Measurements from ENCODE around the gene STARD13. TPM values are rescaled to one million over a fixed set of nuclear protein-coding genes. Genes with fewer than 3 reads are reported as not detected.

STARD13 gene
- total RNA-seq, 1 experiment from 2014 or later = 2.1 TPM

- no peak for TF ChIP-seq CTCF (conservative IDR thresholded peaks at IDR 0.05)
- Histone ChIP-seq H4K5ac (ENCODE audit: insufficient read length, low read depth, low read length) (no peak overlapping the region), H3K27me3 (ENCODE audit: insufficient read depth, low read length) (no peaks in the 10 kb centered on the region), H2BK12ac (ENCODE audit: insufficient read length, low read depth, low read length) (no peak overlapping the region), H3K27ac (ENCODE audit: insufficient read length, low read depth, low read length) (no peak overlapping the region), H3K4ac (ENCODE audit: low read depth, low read length) (no peak overlapping the region), H2AFZ (ENCODE audit: low read length) (no peak overlapping the region), H2BK5ac (ENCODE audit: insufficient read length, low read length) (no peak overlapping the region), H3K79me2 (ENCODE audit: insufficient read depth, low read length) (no peaks in the 10 kb centered on the region), H2BK120ac (ENCODE audit: low read depth, low read length, poor library complexity, severe bottlenecking) (no peak overlapping the region), H4K91ac (ENCODE audit: insufficient read length, low read depth, low read length) (no peak overlapping the region), H4K20me1 (ENCODE audit: control insufficient read depth, insufficient read depth, insufficient read length) (peaks cover 2% of the 10 kb centered on the region), H2BK15ac (ENCODE audit: low read depth, low read length) (no peak overlapping the region), H3K18ac (ENCODE audit: insufficient read length, low read depth, low read length) (no peak overlapping the region), H3K56ac (ENCODE audit: insufficient read length, low read depth, low read length) (no peak overlapping the region), H2BK20ac (ENCODE audit: low read depth, low read length, poor library complexity, severe bottlenecking) (no peak overlapping the region), H3K4me2 (ENCODE audit: insufficient read depth, insufficient read length, low read length) (no peak overlapping the region), H3T11ph (ENCODE audit: low read length) (no peak overlapping the region), H4K8ac (replicated peaks; ENCODE audit: insufficient read length, low read depth, low read length) (no peak overlapping the region), H3K14ac (ENCODE audit: insufficient read depth, low read length) (no peak overlapping the region), H3K23me2 (ENCODE audit: insufficient read length, low read depth, low read length, poor library complexity, severe bottlenecking) (no peaks in the 10 kb centered on the region), H3K23ac (ENCODE audit: insufficient read length, low read depth, low read length) (no peak overlapping the region), H3K79me1 (ENCODE audit: insufficient read depth, low read depth, low read length, poor library complexity, severe bottlenecking) (no peaks in the 10 kb centered on the region), H3K9ac (ENCODE audit: extremely low read depth, insufficient read length, low read length) (no peak overlapping the region), H3K4me1 (ENCODE audit: insufficient read depth, low read length) (0 out of 2 replicates have a peak, but pooled peaks cover 4% of the 10 kb centered on the region), H3K9me3 (ENCODE audit: control insufficient read depth, low read depth, low read length) (no peaks in the 10 kb centered on the region), H2AK5ac (ENCODE audit: insufficient read length, low read length) (no peak overlapping the region)
- no peak for DNase-seq
- H3K27ac Mint-ChIP-seq = peak overlapping the region in 2 of 3 experiments; percentile 12 to 68; a peak in 4 of 7 replicates
- no peaks in the 10 kb centered on the region for H3K36me3 Mint-ChIP-seq (ENCODE audit: insufficient read depth in 1 of 3, low read depth in 3 of 3)
- no peaks in the 10 kb centered on the region for H3K27me3 Mint-ChIP-seq (ENCODE audit: low read depth)
- H3K9me3 Mint-ChIP-seq = no peaks in the 10 kb centered on the region
- H3K4me3 Mint-ChIP-seq = no peak overlapping the region
- peaks cover 18 to 28% of the 10 kb centered on the region in 2 experiments for H3K4me1 Mint-ChIP-seq
- no CpG with 5 or more reads among the region's 7 CpGs for whole genome bisulfite sequencing (ENCODE audit: extremely low coverage, insufficient read length, low lambda C conversion rate)
These were observed 92.1 kb downstream of the STARD13 start for GRCh38 chr13:33193428-33193974.

Data from H9 (cell line).